Muscle layer of duodenum (tissue), 2 donors: ENCODE results near the gene RNF223.

Experiments
- H3K27ac ChIP-seq: one replicate; pipeline ENCODE4 v1.7.0; 2013; ENCODE audit warnings: mild to moderate bottlenecking, low read length
- H3K27me3 ChIP-seq: one replicate; pipeline ENCODE4 v1.7.0; 2013; ENCODE audit warnings: low read depth, mild to moderate bottlenecking, control low read depth, low read length
- H3K36me3 ChIP-seq, 2 donors: one replicate each; pipeline ENCODE4 v1.7.0; 2013; ENCODE audit warnings: low read length in 2 of 2, control low read depth in 1 of 2, mild to moderate bottlenecking in 1 of 2; ENCODE audit not compliant: insufficient read depth in 2 of 2, control insufficient read depth in 1 of 2
- H3K4me1 ChIP-seq, 2 donors: one replicate each; pipeline ENCODE4 v1.7.0; 2013; ENCODE audit warnings: low read length in 2 of 2, mild to moderate bottlenecking in 2 of 2, control low read depth in 1 of 2, moderate library complexity in 1 of 2; ENCODE audit not compliant: insufficient read depth in 2 of 2, control insufficient read depth in 1 of 2
- H3K4me3 ChIP-seq, 2 donors: one replicate each; pipeline ENCODE4 v1.7.0; 2013; ENCODE audit warnings: low read length in 2 of 2, low read depth in 1 of 2, mild to moderate bottlenecking in 1 of 2
- H3K9me3 ChIP-seq, 2 donors: one replicate each; pipeline ENCODE4 v1.7.0; 2013; ENCODE audit warnings: low read length in 2 of 2, control low read depth in 1 of 2, mild to moderate bottlenecking in 1 of 2; ENCODE audit not compliant: control insufficient read depth in 1 of 2
- donor health status: healthy.

RNF223 gene

DNA sequence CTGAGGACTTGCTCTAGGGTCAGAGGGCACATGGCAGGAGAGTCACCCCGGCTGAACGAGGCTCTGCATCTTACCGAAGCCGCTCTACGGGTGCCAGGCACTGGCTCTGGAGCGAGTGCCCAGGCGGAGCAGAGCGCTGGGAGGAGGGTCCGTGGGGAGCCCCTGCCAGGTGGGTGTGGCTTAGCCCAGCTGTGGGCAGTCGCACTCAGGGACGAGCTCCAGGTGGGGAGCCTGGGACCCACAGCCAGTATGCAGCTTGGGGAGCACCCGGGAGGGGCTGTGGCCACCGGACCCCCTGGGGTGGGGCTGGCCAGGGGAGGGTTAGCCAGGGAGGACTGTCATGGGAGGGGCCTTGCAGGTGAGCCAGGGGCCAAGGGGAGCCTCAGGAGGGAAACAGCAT lies 50.4 kb downstream of the RNF223 start:
- H3K27ac ChIP-seq: no peak overlapping the region

DNA sequence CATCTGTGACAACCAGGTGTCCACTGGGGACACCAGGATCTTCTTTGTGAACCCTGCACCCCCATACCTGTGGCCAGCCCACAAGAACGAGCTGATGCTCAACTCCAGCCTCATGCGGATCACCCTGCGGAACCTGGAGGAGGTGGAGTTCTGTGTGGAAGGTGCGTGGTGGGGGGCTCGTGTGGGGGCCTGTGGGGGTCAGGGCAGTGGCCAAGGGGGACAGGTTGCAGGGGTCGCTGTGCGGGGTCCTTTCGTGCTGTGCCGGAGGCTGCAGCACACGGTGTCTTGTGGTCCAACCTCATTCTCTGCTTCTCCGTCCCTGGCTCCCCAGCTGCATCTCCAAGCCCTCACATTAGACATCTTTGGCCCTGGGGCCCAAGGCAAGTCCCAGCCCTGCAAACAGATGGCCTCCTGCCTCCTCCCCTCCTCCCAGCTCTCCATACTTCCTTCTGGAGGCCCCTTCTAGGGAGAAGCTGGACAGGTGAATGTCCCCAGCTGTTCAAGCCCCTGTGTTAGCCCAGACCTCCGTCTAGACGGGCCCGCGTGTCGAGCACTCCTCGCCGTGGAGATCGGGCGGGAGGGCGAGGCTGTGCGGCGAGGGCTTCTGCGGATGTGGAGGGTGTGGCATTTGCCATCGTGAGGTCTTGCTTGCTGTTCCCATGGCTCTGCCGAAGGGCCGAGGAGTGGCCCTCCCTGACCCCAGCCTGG lies 51.6 kb downstream of the RNF223 start:
- Histone ChIP-seq H3K27me3 (no peaks in the 10 kb centered on the region), H3K4me1 (peaks cover 0 to 42% of the 10 kb centered on the region in 2 donors), H3K9me3 (no peaks in the 10 kb centered on the region), H3K36me3 (no peaks in the 10 kb centered on the region), H3K4me3 (no peak overlapping the region), H3K27ac (no peak overlapping the region)

More for the DNA sequence above, 50.4 kb downstream of the RNF223 start:
- Histone ChIP-seq H3K9me3 (no peaks in the 10 kb centered on the region), H3K4me3 (no peak overlapping the region), H3K27me3 (no peaks in the 10 kb centered on the region), H3K36me3 (no peaks in the 10 kb centered on the region), H3K4me1 (peaks cover 0 to 42% of the 10 kb centered on the region in 2 donors)

DNA sequence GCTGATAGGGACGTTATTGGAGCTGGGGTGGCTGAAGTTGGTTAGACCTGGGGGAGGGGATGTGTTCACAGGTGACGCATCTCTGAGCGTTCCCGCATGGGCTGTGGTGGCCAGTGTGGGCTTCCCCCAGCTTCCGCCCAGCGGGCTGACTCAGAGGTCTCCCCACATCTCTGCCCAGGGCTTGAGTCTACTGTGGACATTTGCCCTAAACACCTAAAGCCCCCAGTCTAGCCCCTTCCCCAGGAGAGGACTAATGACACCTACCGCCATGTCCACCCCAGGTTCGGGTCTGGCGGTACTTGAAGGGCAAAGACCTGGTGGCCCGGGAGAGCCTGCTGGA lies 52.2 kb downstream of the RNF223 start:
- Histone ChIP-seq H3K4me1 (peaks cover 0 to 42% of the 10 kb centered on the region in 2 donors), H3K36me3 (no peaks in the 10 kb centered on the region), H3K4me3 (no peak overlapping the region), H3K27ac (no peak overlapping the region), H3K9me3 (no peaks in the 10 kb centered on the region), H3K27me3 (no peaks in the 10 kb centered on the region)

DNA sequence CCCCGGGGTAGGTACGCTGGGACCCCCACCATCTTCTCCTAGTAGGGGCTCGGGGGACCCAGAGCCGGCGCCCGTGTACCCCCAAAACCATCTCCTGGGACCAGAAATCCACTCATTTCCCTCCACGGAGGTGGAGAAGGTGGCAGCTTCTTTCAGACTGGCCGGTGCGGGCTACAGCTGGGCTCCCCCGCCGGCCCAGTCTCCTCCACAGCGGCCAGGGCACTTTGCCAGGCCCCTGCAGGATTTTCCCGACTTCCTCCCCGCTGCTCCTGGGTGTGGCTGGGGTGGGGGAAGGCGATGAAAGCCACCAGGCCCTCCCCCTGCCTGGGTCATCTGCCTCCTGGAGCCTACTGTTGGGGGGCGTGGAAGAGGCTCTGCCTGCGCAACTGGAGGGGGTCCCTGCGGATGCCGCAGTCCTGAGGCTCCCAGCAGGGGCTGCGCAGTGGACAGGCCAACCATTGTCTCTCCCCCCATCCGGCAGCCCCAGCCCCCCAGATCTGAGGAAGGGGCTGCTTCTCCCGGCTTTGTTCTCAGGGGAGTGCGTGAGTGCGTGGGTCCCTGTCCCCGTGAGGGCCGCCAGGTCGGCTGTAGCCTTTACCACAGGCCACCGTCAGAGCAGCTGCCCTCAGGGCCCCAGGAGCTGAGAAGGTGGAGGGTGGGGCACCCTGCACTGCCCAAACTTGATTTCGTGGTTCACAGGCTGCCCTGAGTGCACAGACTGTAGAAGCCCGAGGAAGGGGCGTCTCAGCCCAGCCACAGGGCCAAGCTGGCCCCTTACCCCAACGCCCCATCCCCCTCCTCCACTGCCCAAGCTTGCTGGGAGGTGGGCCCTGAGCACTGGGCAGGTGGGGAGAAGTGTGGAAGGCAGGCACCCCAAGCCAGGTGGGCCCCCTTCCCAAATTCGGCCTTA lies 52.8 kb downstream of the RNF223 start:
- peaks cover 0 to 39% of the 10 kb centered on the region in 2 donors for H3K4me1 ChIP-seq
- no peaks in the 10 kb centered on the region for H3K36me3 ChIP-seq
- H3K27ac ChIP-seq: no peak overlapping the region
- no peaks in the 10 kb centered on the region for H3K9me3 ChIP-seq
- no peaks in the 10 kb centered on the region for H3K27me3 ChIP-seq
- H3K4me3 ChIP-seq: peak overlapping the region in 1 of 2 donors; percentile 64
